ENCODE measurements around the gene NTSR2.

Gene NTSR2

GRCh38 chr2:11618708-11619062, 51.3 kb downstream of the NTSR2 start:
- DNase-seq = no peak

DNA sequence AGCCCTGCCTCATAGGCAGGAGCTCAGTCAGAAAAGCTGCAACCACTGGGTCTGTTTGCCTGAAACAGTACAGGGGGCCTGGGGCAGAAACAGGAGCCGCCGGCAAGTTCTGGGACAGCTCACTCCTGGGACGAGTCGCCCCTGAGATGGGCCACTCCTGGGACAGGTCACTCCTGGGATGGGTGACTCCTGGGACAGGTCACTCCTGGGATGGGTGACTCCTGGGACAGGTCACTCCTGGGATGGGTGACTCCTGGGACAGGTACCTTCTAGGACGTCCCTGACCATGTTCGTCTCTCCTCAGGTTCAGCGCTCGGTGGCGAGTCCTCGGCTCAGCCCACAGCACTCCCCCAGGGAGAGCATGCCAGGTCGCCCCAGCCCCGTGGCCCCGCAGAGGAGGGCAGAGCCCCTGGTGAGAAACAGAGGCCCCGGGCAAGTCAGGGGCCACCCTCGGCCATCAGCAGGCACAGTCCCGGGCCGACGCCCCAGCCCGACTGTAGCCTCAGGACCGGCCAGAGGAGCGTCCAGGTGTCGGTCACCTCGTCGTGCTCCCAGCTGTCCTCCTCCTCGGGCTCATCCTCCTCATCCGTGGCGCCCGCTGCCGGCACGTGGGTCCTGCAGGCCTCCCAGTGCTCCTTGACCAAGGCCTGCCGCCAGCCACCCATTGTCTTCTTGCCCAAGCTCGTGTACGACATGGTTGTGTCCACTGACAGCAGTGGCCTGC, 51.8 kb downstream of the NTSR2 start:
- no peak for DNase-seq

DNA sequence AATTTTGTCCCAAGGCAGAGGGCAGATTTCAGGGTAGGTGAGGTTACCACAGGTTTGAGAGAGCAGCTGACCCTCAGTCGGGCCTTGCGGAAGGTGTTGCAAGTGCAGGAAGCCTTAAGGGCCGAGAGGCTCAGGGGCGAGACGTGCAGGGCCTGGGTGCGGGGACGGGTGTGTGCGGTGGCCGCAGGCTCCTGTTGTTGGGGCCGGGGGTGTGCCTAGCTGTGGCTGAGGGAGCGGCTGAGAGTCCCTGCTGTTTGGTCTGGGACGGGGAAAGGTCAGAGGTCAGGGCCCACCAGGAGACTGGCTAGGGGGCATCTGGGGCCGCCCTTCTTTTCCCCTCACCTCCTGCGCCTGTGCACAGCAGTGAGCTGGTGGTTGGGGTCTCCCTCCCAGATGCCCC, 52.5 kb downstream of the NTSR2 start:
- DNase-seq = no peak

- DNase-seq = no peak
Observed at GRCh38 chr2:11616851-11617415, 53.1 kb downstream of the NTSR2 start.

GRCh38 chr2:11616097-11616687, 53.8 kb downstream of the NTSR2 start:
- DNase-seq = no peak

DNA sequence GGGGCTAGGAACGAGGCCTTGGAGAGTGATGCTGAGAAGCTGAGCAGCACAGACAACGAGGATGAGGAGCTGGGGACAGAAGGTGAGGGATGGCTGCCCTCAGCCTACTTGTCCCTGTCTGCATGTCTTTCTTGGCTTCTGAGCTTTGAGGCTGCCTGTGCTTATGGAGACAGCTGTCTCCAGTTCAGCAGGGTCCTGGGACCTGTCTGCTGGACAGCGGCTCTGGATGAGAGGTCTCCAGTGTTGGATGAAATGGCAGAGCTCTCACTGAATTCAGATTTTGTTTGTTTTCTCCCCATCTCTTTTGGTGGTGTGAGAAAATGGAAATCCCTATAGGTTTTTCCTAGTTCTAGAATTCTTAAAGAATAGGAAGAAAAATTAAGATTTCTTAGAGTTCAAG, 54.8 kb downstream of the NTSR2 start:
- DNase-seq = no peak

DNA sequence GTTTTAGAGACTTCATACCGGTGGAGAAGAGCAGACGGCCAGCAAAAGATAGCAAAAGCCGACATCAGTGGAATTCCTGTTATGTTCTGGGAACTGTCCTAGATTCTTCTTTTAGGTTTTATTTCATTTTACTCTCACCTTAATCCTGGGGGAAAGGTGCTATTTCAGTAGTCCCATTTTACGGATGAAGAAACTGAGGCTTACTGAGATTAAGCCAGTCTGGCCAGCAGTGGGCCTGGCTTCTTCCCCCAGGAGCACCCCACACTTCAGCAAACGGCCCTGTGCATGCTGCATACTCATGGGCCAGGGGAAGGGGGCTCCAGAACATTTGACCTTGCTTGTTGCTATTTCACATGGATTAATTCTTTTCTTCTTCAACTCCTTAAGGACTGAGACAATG, 56.7 kb downstream of the NTSR2 start:
- DNase-seq = no peak

- DNase-seq = no peak
Observed at GRCh38 chr2:11612553-11613215, 57.3 kb downstream of the NTSR2 start.

- no peak for DNase-seq
Observed at GRCh38 chr2:11611251-11611650, 58.7 kb downstream of the NTSR2 start.

GRCh38 chr2:11610624-11611242, 59.3 kb downstream of the NTSR2 start:
- DNase-seq = no peak

Measured in COR-L47 (cell line).